HG02885 (cell line): ENCODE data around the gene PDK2.

Source experiments
- ATAC-seq: cut with Tn5 transposase; IDR thresholded peaks from one replicate; pipeline ENCODE4 v1.9.1; 2021; ENCODE audit warnings: mild to moderate bottlenecking; ENCODE audit not compliant: unreplicated experiment, poor library complexity

PDK2 gene

DNA sequence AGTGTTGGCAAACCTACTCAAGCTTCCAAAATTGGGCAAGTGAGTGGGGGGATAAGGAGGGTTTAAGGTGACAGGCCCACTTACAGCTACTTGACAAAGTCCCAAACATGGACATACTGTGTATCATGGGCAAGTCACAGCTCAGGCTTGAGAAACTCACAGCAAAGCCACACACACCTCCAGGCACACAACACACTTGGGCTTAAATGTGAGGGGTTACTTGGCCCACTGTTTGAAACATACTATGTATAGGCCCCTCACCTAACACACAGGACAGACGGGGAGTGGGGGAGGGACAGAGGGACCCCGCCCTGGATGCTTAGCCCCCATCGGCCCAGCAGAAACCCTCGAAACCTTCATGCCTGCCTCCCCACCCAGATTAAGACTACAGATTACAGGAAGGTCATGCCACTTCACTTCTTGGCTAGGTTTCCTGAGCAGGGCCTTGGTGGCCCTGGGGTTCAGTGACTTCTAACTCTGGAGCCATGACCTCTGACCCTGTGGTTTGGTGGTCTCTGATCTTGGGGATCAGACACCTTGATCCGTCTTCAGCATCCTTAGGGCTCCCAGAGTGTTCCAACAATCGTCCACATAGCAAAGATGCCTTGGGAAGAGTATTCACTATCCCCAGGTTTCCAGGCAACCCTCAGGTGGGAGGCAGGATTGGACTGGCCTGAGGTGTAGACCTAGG lies 37.1 kb downstream of the PDK2 start:
- no peak for ATAC-seq

DNA sequence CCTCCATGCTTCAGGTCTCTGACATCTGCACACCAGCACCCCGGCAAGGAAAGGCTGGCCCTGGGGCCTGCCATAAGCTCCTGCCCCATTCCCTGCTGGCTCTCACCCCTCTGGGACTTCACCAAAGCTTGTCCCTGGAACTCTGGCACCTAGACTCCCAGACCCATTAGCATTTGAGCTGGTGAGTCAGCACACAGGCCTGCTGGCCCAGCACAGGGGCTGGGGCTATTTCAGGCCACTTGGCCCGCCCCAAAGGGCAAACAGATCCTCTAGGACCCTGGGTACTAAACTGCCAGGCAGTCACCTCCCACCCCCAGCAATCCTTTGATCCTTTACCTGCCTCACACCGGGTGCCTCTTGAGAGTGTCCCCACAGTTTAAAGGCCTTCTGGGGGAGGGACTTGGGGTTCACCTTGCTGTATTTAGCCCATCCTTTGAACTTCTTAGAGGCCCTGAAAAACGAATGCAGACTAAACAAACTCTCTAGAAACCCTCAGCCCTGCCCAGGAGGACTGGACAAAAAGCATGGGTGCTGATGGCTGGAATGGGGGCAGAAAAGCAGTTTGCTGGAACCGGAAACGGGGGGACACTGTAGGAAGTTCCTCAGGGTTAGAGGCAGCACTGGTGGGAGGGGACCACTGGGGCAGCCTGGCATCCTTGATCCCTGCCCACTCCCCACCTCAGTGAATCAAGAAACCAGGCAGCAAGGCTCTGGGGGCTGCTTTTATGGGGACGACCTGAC lies 38.0 kb downstream of the PDK2 start:
- ATAC-seq: no peak

DNA sequence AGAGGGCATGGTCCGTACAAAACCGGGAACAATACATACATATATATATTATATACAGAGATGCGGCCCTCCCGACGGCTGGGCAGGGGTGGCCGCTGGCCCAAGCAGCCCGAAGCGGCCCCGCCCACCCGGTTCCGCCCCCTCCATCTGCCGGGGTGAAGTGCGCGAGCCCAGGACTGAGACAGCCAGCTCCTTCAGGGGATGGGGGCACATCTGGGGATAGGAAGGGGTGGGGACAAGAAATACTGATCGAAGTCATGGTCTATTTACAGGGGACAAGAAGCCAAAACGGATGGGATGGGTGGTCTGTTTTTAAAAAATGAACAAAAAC lies 38.6 kb downstream of the PDK2 start:
- no peak for ATAC-seq

DNA sequence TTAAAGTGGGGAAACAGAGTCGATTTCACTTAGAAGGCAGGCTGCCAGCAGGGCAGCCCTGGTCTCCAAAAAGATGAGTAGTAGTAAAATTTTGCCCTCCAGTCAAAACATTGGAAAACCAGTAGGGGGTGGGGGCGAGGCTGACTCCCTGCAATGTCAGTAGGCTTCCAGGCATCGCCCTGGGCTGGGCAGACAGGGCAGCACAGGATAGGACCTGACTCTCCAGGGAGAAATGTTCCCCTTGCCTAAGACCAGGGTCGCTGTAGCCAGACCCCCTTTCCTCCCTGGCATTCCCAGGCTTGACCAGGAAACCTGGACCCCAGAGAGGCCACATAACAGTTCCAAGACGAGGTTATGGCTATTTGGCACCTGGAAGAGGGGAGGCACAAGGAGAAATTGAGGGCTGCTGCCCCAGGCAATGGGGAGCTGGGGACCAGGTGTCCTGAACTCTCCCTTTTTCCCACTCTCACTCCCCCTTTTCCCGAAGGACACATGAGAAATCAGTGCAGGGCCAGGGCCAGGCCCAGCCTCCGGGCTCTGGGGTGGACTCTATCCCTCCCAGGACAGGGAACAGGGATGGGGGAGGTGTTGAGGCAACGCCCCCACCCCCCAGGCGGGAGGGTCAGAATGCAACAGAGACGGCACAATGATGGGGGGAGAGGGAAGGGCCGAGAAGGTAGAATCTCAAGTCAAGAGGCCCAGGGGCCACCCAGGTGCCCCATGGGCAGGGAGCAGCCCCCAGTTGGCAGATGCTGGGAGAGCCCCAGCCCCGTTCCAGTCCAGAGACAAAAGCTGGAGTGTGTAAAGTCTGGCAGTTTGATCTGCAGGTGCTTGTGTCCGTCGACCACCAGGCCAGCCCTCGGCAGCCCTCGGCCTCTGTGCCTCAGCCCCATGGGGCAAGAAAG lies 39.3 kb downstream of the PDK2 start:
- ATAC-seq: no peak

DNA sequence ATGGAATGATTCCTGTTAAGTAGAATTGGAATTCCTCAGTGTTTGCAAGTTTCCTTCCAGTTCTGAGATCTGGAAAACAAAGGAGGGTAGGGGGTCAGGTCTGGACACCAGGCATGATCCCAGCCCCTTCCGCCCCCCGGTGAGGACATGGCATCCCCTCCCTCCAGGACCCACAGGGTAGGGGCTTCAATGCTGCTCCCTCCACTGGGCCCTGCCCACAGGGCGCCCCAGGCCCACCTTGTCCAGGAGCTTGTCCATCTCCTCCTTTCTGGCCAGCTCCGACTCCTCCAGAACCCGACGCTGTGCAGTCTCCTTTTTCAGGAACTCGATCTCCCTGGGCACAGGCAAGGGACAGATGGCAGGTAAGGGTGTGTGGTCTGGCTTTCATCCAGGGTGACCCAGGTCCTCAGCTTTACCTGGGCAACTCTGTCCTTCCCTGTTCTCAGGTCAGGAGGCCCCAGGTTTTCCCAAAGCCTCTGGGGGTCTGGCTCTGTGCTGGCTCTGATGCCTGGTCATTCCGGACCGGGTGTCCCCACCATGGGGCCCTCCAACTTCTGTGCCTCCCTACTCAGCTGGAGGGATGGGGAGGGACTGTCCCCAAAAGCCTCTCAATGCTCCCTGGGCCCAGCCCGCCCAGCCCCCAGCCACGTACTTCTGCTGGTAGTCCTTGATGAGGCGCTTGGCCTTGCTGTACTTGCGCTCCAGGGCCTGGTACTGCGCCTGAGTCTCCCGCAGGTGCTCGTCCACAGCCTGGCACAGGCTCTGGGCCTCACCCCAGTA lies 40.4 kb downstream of the PDK2 start:
- no peak for ATAC-seq

DNA sequence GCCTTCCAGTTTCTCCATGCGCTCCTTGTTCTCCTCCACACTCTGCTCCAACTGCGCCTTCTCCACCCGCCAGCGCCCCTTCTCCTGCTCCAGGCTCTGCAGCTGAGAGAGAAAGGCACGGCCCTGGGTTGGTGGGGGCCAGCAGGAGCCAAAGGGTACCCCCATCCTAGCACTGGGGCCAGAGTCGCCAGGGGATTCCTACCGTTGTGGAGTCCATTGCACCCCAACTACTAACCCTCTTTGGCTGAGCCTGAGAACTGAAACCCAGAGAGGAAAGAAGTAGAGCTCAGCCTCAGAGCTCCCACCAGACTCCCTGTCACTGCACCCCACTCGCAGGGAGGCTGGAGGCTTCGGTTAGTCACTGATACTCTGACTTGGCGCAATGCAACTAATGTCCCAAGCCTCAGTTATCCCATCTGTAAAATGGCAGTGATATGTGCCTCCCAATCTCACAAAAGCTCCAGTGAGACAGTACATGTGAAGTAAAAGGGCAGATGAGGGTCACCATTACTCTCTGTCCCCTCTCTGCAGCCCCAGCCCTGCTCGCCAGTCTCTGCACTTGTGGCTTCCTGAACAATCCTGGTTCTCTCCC lies 41.0 kb downstream of the PDK2 start:
- ATAC-seq: no peak

DNA sequence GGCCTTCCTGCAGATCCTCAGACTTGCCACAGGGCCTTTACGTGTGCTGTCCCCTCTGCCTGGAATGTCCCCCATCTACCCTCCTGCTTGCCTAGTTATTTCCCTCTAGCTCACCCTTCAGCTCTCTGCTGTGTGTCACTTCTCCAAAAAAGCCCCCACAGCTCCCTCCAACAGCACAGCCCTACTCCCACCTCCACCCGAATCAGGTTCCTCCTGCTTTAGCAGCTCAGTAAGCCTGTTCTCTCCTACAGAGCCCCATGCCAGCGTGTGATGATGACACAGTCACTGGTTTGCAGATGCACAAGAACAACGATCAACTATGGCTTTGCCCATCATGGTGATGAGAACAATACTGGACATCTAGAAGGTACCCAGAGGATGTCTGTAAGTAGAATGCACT lies 41.9 kb downstream of the PDK2 start:
- no peak for ATAC-seq

DNA sequence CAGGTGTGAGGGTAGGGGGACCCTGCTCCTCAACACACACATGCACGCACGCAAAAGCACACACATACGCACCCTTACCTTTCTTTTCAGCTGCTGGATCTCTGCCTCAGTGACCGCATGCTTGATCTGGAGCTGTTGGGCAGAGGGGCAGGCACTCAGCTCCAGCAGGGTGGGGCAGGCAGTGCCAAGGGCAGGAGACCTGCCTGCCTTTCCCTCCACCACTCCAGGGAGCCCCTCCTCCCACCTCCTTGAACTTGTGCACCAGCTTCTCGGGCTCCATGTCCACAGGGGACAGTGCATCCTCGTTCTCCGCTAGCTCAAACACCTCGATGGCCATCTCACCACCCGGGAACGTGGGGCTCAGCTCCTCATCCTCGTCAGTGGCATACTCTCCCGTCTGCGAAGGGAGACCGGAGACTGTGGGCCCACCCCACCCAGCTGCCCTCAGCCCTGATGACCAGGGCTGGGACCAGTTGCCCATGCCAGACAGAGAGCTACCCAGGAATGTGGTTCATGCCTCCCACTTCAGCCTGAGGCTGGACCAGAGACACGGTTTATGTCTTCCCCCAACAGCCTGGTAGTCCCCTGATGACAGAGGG lies 44.1 kb downstream of the PDK2 start:
- no peak for ATAC-seq

DNA sequence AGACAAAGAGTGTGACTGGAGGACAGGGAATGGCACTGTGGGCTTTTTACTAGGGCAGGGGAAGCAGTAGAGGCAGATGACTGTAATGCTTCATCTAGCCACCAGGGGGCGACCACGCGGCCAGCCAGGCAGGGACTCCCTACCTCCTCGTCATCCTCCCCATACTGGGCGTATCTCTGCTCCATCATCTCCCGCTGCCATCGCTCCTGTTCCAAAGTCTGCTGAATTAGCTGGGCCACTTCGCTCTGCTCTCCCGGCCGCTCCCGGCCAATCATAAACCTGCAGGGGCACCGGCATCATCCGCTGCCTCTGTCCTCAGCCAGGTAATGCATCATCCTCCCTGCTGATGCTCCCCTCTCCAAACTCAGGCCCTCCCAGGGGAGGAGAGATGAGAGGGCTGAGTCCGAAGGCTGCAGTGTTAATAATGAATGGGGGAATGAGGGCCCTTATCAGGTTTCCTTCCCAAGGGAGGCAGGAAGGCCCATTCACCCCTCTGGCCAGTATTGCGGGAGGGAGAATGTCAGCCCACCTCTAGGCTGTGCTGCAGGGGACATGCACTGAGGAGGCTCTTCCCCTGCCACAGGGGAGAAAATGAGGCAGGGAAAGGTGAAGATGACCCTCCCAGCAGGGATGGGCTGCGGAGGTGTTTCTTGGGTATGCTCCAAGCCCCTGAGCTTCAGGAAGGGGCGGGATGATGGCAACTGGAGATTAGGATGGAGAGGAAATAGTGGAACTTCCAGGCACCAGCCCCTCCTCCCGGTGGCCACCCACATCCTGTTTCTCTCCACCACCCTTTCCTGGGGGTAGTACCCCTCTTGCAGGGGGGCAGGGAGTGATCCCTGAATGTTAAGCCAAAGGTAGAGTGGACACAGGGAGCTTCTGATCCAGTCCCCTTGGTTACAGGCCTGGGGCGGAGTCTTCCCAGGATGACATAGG lies 45.1 kb downstream of the PDK2 start:
- no peak for ATAC-seq

DNA sequence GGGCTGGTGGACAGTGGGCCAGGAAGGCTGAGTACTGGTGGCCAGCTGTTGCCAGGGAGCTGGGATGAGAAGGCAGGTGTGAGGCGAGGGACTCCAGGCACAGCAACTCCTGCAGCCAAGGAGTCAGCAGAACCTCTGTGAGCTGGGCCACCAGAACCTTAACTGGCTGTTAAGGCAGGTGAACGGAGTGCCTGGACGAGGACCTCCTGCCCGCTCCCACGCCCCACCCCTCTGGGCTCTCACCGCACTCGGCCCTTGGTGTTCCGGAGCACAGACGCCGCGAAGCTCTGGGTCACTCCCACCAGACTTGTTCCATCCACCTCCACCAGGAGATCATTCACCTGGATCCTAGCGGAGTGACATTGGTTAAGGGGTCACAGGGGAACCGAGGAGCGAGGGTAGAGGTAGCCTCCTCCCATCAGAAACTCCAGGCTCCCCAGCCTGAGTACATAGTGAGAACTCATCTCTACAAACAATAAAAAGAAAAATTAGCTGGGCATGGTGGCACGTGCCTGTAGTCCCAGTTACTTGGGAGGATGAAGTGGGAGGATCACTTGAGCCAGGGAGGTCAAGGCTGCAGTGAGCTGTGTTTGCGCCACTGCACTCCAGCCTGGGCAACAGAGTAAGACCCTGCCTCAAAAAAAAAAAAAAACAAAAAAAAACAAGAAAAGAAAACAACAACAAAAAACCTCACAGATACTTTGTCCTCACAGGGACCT lies 46.0 kb downstream of the PDK2 start:
- ATAC-seq: no peak

DNA sequence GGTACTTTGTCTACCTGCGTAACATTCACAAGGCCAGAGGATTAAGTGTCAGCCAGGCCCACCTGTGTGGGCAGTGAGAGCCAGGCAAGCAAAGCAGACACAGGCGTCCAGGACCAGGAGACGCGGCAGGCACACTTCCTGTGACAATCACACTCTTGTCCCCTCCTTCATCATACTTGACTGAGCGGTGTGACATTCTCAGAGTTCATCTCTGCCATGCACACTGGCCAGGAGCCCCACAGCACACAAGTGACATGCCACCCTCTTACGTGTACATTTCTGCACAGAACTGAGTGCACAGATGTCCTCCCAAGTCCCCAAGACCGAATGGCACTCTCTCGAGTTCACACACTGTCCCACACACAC lies 46.6 kb downstream of the PDK2 start:
- no peak for ATAC-seq

DNA sequence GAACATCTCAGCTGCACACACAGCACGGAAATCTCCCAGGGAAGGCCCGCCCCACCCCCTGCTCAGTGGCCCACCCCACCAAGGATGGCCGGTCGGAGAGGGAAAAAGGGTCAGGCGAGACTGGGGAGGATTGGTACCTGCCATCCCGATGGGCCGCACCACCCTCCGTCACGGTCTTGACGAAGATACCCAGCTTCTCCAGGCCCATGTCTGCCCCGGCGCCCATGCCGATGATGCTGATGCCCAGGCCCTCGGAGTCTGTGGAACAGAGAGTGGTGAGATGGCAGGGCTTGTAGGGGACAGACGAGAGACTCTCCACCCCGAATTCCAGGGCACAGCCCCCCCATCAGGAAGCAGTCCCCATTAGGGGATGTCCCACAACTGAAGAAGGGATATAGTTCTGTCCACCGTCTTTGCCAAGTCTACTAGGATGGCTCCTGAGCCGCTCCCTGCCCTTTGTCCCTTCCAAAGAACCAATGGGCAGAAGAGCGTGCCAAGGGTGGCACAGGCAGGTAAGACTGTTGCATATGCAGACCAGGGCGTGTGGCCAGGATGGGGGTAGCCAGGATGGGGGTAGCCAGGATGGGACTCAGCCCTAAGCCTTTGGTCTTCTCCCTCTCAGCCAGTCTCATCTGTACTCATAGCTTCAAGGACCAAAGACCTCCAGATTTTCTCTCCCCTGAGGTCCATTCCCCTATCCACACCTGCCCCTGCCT lies 48.5 kb downstream of the PDK2 start:
- no peak for ATAC-seq

DNA sequence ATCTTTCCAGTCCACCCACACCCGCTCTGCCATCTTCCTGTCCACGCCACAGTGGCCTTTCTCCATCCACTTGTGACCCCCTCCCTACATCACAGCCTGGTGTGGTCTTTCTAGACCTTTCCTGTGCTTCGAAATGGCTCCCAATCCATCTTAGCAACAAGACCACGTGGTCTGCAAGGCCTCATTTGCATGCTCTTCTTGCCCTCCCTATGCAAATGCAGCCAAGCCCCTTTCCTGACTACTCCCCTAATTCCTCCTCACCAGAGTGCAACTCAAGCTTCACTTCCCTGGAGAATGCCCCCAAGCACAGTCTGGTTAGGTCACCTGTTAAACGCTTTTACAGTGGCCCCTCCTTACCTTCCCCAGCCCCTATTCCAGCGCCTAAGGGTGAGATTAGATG lies 49.2 kb downstream of the PDK2 start:
- ATAC-seq: no peak

DNA sequence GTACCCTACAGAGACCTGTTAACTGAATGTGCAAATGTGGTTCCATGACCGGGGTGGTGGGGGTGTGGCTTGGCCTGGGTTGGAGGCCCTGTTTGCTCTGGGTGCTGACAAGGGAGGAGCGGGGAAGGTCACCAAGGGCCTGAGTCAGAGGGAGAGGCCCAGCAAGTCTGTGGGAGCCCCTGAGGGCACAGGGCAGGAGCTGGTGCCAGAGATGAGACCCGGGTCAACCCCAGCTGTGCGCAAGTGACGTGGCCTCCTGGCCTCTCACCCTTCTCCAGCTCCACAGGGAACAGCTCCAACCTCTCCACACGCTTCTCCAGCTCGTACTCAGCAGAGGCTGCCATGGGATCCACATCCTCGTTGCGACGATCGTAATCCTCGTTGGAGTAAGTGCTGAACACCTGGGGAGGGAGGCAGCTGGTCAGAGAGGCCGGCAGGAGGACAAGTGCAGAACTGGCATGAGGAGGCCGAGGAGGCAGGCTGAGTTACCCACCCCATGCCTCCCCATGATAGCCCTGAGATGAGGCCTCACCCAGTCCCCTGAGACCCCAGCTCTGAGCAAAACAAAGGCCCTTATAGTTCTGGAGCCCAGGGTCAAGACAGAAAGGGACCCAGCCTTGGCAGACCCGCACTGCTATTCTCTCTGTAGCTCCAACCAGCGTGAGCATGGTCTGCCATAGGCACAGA lies 49.8 kb downstream of the PDK2 start:
- ATAC-seq: no peak

DNA sequence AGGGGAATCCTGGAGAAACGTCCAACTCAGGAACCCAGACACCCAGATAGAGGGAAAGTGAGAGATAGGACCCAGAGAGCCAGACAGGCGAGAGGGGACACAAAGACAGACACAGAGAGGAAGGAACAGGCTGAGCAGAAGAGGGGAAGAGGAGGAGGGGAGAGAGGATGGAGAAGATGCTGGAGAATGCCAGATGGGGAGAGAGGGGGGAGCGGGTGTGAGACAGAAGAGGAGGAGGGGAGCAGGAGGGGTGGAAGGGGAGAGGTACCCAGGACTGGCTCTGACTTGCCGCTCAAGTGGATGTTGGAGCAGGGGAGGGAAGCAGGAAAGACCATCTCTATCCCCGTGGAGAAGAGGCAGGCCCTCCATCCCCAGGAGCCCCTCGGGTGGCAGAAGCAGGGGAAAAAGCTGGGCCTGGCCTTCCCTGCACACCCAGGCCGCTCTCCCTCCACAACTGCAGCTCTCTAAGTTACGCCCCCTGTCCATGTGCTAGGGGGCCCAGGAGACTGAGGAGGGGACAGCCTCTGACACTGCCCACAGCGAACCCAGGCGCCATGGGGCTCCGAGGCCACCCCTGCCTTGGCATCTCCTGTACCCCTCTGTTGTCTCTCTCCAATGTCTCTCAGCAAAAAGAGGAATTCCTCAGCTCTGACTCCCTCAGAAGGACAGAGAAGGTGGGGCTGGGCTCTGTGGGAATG lies 50.5 kb downstream of the PDK2 start:
- no peak for ATAC-seq

DNA sequence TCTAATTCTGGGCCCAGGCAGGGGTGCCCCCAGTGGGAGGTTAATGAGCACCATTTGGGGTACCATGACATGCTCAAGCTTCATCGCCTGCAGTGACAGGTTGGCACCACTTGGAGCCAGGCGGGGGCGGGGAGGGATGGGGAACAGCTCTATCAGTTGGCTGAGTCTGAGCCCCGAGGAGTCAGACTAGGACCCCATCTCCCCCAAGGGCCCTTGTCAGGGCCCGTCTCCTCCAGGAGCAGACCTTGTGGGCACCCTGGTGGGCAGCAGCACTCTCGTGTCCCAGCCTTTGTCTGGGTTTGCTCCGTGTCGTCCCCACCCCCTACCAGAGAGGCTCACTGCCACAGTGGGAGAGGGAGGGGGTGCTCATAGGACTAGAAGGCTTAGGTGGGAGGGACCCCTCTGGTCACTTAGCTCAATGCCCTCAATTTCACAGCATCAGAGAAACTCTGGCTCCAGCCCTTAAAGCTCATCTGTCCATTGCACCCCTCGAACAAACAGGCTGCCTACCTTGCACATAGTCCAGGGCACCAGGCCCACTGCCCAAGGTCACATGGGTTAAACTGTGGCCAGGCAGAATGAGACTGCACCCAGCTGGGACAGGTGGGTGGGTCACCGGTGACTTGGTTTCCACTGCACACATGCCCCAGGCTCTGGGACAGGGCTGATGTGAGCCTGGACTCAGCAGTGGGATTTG lies 51.2 kb downstream of the PDK2 start:
- no peak for ATAC-seq
